Psoas muscle (tissue), 8 donors: Measurements from ENCODE around the gene FAM3D. TPM values are rescaled to one million over a fixed set of nuclear protein-coding genes. Genes with fewer than 3 reads are reported as not detected.

ENCODE experiments used
- ATAC-seq, 4 donors: fragments of 200-7000 bp; cut with Tn5 transposase; one replicate each; pipeline ENCODE4 v1.9.1; 2020; ENCODE audit warnings: moderate library complexity in 3 of 4, mild to moderate bottlenecking in 2 of 4
- DNase-seq, 2 donors: peaks; one replicate each; pipeline ENCODE4 v3.0.0-alpha.2; 2020
- H3K27ac ChIP-seq: fragments of 200-600 bp; one replicate; pipeline ENCODE4 v1.8.0; 2022
- H3K27me3 ChIP-seq, 3 donors: fragments of 200-600 bp in 1 of 3; one replicate each; pipeline versions ENCODE4 v1.6.1 to v1.8.0; 2013 to 2022; ENCODE audit warnings: low read length in 2 of 3, mild to moderate bottlenecking in 2 of 3, moderate library complexity in 1 of 3; ENCODE audit not compliant: insufficient read depth in 3 of 3
- H3K36me3 ChIP-seq, 2 donors: fragments of 200-600 bp in 1 of 2; one replicate each; pipeline versions ENCODE4 v1.6.1 to v1.8.0; 2013 to 2022; ENCODE audit warnings: low read depth in 1 of 2, mild to moderate bottlenecking in 1 of 2, moderate library complexity in 1 of 2; ENCODE audit not compliant: insufficient read depth in 1 of 2
- H3K4me1 ChIP-seq: fragments of 200-600 bp; one replicate; pipeline ENCODE4 v1.8.0; 2022
- H3K4me3 ChIP-seq: fragments of 200-600 bp; one replicate; pipeline ENCODE4 v1.8.0; 2022; ENCODE audit warnings: mild to moderate bottlenecking
- H3K9me3 ChIP-seq: fragments of 200-600 bp; one replicate; pipeline ENCODE4 v1.8.0; 2022
- WGBS, 3 donors: extraction: QIAGEN DNeasy Blood & Tissue Kit; methylation state at CpG; one replicate each; pipeline versions ENCODE4 v1.1.6 to v1.1.7; 2013; 5-methylcytosine and 5-hydroxymethylcytosine counted together
- intact Hi-C, 2 donors: fragments of 100-400 bp; cut with DNase I; formaldehyde crosslinking; loops; one replicate each; pipeline versions ENCODE4 v1.11.0 to v1.14.2; 2022
- polyA plus RNA-seq, 3 donors: library from polyadenylated mRNA; stranded (reverse); fragments of 200-250 nt; gene quantifications; one replicate each; pipeline ENCODE4 v1.2.3, GENCODE V29; 2013
- total RNA-seq, 4 donors: library from RNA; stranded (reverse); fragmentation: NEBNext Ultra II Directional in 2 of 4; extraction: Animal tissue kit (Norgen Biotek cat#: 25700) in 2 of 4; gene quantifications; one replicate each; pipeline versions ENCODE4 v1.2.1 to v1.2.4, GENCODE V29; 2021 to 2023
- TF ChIP-seq, protein P1 (sequence below): fragments of 200-600 bp; IDR thresholded peaks from one replicate; pipeline ENCODE4 v1.8.0; 2022; ENCODE audit warnings: antibody characterized with exemption
- donor health status: healthy with polysubstance abuse.
- donor health status: DM: no; HTN: no; CAD: no; lungs with moderate emphysema.
- donor health status: Bipolar disorder and iron deficiency.
- donor health status: healthy.
- donor health status: DM: yes; HTN: yes; CAD: no.
- donor health status: DM: no; HTN: no; CAD: no.
- donor health status: DM: no; HTN: no; CAD: no.
- donor health status: DM: yes; HTN: yes; CAD: no.

FAM3D gene
- total and polyA plus RNA-seq, 7 donors: 0.05 TPM; not detected in 6

DNA sequence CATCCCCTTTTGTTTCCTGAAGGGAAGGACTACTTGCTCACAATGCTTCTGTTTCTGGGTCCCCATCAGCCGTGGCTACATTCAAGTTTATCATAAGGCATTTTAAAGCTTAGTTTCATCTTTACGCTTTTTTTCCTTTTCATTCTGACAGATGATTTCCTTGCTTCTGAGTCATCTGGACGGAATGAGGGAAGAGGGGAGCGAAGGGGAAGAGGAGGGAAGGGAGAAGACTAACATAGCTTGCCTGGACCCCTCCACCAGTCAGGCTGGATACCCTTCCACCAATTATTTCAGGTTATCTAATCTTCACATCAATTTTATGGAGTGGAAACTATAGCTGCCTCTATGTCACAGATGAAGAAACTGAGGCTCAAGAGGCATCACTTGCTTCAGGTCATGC is 27.6 kb downstream of the FAM3D start:
- TF ChIP-seq, protein P1, sequence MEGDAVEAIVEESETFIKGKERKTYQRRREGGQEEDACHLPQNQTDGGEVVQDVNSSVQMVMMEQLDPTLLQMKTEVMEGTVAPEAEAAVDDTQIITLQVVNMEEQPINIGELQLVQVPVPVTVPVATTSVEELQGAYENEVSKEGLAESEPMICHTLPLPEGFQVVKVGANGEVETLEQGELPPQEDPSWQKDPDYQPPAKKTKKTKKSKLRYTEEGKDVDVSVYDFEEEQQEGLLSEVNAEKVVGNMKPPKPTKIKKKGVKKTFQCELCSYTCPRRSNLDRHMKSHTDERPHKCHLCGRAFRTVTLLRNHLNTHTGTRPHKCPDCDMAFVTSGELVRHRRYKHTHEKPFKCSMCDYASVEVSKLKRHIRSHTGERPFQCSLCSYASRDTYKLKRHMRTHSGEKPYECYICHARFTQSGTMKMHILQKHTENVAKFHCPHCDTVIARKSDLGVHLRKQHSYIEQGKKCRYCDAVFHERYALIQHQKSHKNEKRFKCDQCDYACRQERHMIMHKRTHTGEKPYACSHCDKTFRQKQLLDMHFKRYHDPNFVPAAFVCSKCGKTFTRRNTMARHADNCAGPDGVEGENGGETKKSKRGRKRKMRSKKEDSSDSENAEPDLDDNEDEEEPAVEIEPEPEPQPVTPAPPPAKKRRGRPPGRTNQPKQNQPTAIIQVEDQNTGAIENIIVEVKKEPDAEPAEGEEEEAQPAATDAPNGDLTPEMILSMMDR: no peak
- 59 to 72% (median 65%) methylated on average over 4 of the region's 4 CpGs for WGBS, 3 donors
- Histone ChIP-seq H3K27me3 (peaks cover 0 to 3% (median 0%) of the 10 kb centered on the region in 3 donors), H3K9me3 (no peaks in the 10 kb centered on the region), H3K27ac (no peak overlapping the region), H3K4me3 (no peak overlapping the region), H3K4me1 (no peaks in the 10 kb centered on the region), H3K36me3 (no peaks in the 10 kb centered on the region)
- DNase-seq (no peak), ATAC-seq (no peak)
- intact Hi-C loops: no loop called here

DNA sequence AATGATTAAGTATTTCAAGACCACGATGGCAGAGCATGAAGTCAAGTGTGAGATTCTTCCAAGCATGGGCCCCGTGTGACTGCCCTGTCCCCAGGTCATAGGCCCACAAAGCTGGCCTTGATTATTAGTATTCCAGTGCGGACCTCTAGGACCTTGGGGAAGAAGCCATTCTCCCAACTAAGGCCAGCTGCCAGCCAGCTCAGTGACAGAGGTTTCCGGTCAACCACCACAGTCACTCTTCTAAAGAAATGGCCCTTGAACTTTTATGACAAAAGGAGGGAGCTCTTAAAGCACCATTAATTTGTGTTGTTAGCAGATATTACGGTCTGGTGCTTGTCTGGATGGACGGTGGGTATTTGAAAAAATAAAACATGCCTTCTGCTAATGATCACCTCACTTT is 28.0 kb downstream of the FAM3D start:
- Histone ChIP-seq H3K27ac (no peak overlapping the region), H3K4me3 (no peak overlapping the region), H3K27me3 (peaks cover 0 to 3% (median 0%) of the 10 kb centered on the region in 3 donors), H3K9me3 (no peaks in the 10 kb centered on the region), H3K4me1 (no peaks in the 10 kb centered on the region), H3K36me3 (no peaks in the 10 kb centered on the region)
- TF ChIP-seq, protein P1: no peak
- intact Hi-C loops: no loop called here
- 55 to 67% (median 59%) methylated on average over 6 of the region's 6 CpGs for WGBS, 3 donors
- no peak for DNase-seq
- no peak for ATAC-seq

DNA sequence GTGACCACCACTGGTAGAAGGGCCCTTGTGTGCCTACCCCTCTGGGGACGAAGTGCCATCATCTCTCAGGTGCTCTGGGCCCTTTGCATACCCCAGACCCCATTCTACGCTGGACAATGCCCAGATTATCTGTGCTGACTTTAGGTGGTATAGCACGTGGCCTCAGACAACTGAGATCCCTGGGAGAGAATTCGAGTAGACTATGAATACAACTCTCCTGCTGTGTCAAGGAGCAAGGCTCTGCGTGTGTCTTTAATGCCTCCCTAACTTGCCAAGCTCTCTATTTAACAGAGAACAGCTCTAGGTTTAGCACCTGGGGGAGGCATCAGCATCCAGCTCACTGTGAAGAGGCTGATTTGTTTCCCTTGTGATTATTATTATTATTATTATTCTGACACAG is 29.1 kb downstream of the FAM3D start:
- Histone ChIP-seq H3K4me1 (no peaks in the 10 kb centered on the region), H3K27ac (no peak overlapping the region), H3K27me3 (peaks cover 0 to 3% (median 0%) of the 10 kb centered on the region in 3 donors), H3K4me3 (no peak overlapping the region), H3K9me3 (no peaks in the 10 kb centered on the region), H3K36me3 (no peaks in the 10 kb centered on the region)
- no peak for ATAC-seq
- TF ChIP-seq, protein P1: no peak
- WGBS, 3 donors: 51 to 69% (median 66%) methylated on average over 5 of the region's 5 CpGs
- DNase-seq: no peak
- intact Hi-C loops: no loop called here

GRCh38 chr3:58635371-58636285 is 30.9 kb downstream of the FAM3D start:
- Histone ChIP-seq H3K4me3 (no peak overlapping the region), H3K27me3 (peaks cover 0 to 3% (median 0%) of the 10 kb centered on the region in 3 donors), H3K27ac (no peak overlapping the region), H3K4me1 (no peaks in the 10 kb centered on the region), H3K36me3 (no peaks in the 10 kb centered on the region), H3K9me3 (no peaks in the 10 kb centered on the region)
- TF ChIP-seq, protein P1: no peak
- ATAC-seq: no peak
- no peak for DNase-seq
- WGBS, 3 donors: 58 to 64% (median 61%) methylated on average over 24 of the region's 24 CpGs
- intact Hi-C loops: no loop called here
